CD4-positive, alpha-beta T cell treated with Interleukin-15 for 1 hour (primary cell): Measurements from ENCODE around the gene SLC27A4.
"Not testable (repeated sequence)": the region's sequence is repeated elsewhere in the genome, so short reads cannot be mapped to it uniquely, and the experiment has no call there.

Experiments
- DNase-seq: peaks from one replicate; pipeline ENCODE4 v3.0.0-alpha.2; 2020

SLC27A4 gene

GRCh38 chr9:128325629-128326028, 14.7 kb upstream of the SLC27A4 start:
- no peak for DNase-seq

- DNase-seq, result no peak
These were observed 6.9 kb upstream of the SLC27A4 start for GRCh38 chr9:128333451-128333869.

GRCh38 chr9:128335161-128335560, 5.2 kb upstream of the SLC27A4 start:
- no peak for DNase-seq

- DNase-seq, result no peak
These were observed 4.4 kb upstream of the SLC27A4 start for GRCh38 chr9:128335914-128336313.

- DNase-seq, result no peak
These were observed 2.4 kb upstream of the SLC27A4 start for GRCh38 chr9:128337936-128338335.

GRCh38 chr9:128338852-128339614, 1.3 kb upstream of the SLC27A4 start:
- not testable (repeated sequence) for DNase-seq

GRCh38 chr9:128340691-128341434, 536 bp downstream of the SLC27A4 start:
- no peak for DNase-seq

GRCh38 chr9:128341435-128341849, 1.1 kb downstream of the SLC27A4 start:
- DNase-seq, result peak; percentile 71

GRCh38 chr9:128342971-128343680, 2.8 kb downstream of the SLC27A4 start:
- DNase-seq, result no peak

GRCh38 chr9:128343855-128344254, 3.5 kb downstream of the SLC27A4 start:
- no peak for DNase-seq

- DNase-seq, result no peak
These were observed 4.7 kb downstream of the SLC27A4 start for GRCh38 chr9:128344931-128345605.

- no peak for DNase-seq
These were observed 8.8 kb downstream of the SLC27A4 start for GRCh38 chr9:128349125-128349524.

- DNase-seq, result no peak
These were observed 9.4 kb downstream of the SLC27A4 start for GRCh38 chr9:128349772-128350171.

GRCh38 chr9:128355451-128355850, 15.1 kb downstream of the SLC27A4 start:
- DNase-seq, result no peak

- no peak for DNase-seq
These were observed 17.8 kb downstream of the SLC27A4 start for GRCh38 chr9:128358090-128358489.

GRCh38 chr9:128358861-128359260, 18.5 kb downstream of the SLC27A4 start:
- DNase-seq, result no peak

- no peak for DNase-seq
These were observed 20.5 kb downstream of the SLC27A4 start for GRCh38 chr9:128360826-128361225.

- no peak for DNase-seq
These were observed 21.1 kb downstream of the SLC27A4 start for GRCh38 chr9:128361296-128361985.

- peak; percentile 68 for DNase-seq
These were observed 21.8 kb downstream of the SLC27A4 start for GRCh38 chr9:128361986-128362646.

GRCh38 chr9:128362774-128363173, 22.4 kb downstream of the SLC27A4 start:
- DNase-seq, result no peak

- DNase-seq, result no peak
These were observed 25.2 kb downstream of the SLC27A4 start for GRCh38 chr9:128365525-128365924.
